Central memory CD8-positive, alpha-beta T cell (primary cell): ENCODE measurements around the gene RIPK1.
"Not testable (repeated sequence)": the region's sequence is repeated elsewhere in the genome, so short reads cannot be mapped to it uniquely, and the experiment has no call there.

Experiments
- ATAC-seq: fragments of 150-1000 bp; cut with Tn5 transposase; replicated peaks from 2 replicates; pipeline ENCODE4 v1.10.0; 2022; ENCODE audit warnings: mild to moderate bottlenecking, moderate FRiP score, moderate number of reproducible peaks; ENCODE audit not compliant: poor library complexity, severe bottlenecking; ENCODE audit errors: extremely low read depth
- DNase-seq, 2 donors: peaks; one replicate each; pipeline ENCODE4 v3.0.0; 2021; ENCODE audit warnings: low spot score in 2 of 2
- H3K27ac Mint-ChIP-seq: one replicate; pipeline ENCODE4 v1.8.0; 2022; ENCODE audit warnings: low read depth, mild to moderate bottlenecking, moderate library complexity, mixed read lengths
- H3K27me3 Mint-ChIP-seq: one replicate; pipeline ENCODE4 v1.8.0; 2022; ENCODE audit warnings: mixed read lengths
- H3K36me3 Mint-ChIP-seq: one replicate; pipeline ENCODE4 v1.8.0; 2022; ENCODE audit warnings: mild to moderate bottlenecking, moderate library complexity, mixed read lengths; ENCODE audit not compliant: insufficient read depth
- H3K4me1 Mint-ChIP-seq: one replicate; pipeline ENCODE4 v1.8.0; 2022; ENCODE audit warnings: mixed read lengths
- H3K4me3 Mint-ChIP-seq: one replicate; pipeline ENCODE4 v1.8.0; 2022; ENCODE audit warnings: mild to moderate bottlenecking, moderate library complexity, mixed read lengths
- H3K9me3 Mint-ChIP-seq: one replicate; pipeline ENCODE4 v1.8.0; 2022; ENCODE audit warnings: mixed read lengths

The RIPK1 gene

GRCh38 chr6:3033652-3034051 is 34.6 kb upstream of the RIPK1 start:
- peaks cover 5% of the 10 kb centered on the region for H3K4me1 Mint-ChIP-seq
- no peak for ATAC-seq
- H3K4me3 Mint-ChIP-seq: no peak overlapping the region
- DNase-seq: no peak
- H3K36me3 Mint-ChIP-seq: no peaks in the 10 kb centered on the region
- no peaks in the 10 kb centered on the region for H3K9me3 Mint-ChIP-seq
- no peaks in the 10 kb centered on the region for H3K27me3 Mint-ChIP-seq
- H3K27ac Mint-ChIP-seq: no peak overlapping the region

DNA sequence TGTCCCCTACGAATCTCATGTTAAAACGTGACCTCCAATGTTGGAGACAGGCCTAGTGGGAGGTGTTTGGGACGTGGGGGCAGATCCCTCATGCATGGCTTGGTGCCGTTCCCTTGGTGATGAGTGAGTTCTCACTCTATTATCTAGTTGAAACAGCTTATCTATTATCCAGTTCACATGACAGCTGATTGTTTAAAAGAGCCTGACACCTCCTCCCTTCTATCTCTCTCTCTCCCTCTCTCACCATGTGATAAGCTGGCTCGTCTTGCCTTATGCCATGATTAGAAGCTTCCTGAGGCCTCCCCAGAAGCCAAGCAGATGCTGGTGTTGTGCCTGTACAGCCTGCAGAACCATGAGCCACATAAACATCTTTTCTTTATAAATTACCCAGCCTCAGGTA is 32.9 kb upstream of the RIPK1 start:
- Mint-ChIP-seq H3K4me1 (peaks cover 5% of the 10 kb centered on the region), H3K4me3 (no peak overlapping the region), H3K27me3 (no peaks in the 10 kb centered on the region), H3K36me3 (no peaks in the 10 kb centered on the region), H3K9me3 (no peaks in the 10 kb centered on the region), H3K27ac (no peak overlapping the region)
- no peak for ATAC-seq
- no peak for DNase-seq

DNA sequence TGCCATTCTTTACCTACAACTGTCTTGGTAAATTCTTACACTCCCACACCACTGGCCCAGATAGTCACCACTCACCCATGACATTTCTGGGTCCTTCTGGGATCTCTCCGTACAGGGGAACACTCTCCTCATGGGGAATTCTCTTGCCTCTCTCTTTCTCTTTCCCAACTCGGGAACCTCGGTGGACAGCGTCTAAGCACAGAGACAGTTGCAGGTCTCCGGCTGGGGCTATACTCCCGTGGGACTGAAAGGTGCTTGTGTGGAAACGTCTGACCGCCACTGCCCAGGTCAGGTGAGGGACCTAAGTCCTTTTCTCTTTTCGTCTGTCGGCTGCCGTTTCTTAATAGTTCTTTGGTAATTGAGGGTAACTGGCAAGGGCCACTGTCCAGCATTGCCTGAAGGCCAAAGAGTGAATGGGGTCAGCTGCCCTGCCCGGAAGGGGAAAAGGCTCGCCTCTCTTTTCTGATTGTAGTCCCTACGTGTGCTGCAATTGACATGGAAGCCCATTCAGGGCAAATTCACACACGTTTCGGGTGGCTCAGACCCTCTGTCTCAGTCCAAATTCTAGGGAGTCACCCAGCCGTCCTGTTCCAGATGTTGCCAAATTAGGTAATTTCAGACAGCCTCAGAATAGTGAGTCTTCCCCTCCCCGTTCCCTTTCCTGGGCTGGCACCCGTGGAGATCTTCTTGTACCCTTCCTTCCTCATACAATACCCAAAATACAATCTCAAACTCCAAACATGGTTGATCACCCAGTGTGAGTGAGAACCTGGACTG is 31.2 kb upstream of the RIPK1 start:
- Mint-ChIP-seq H3K27ac (no peak overlapping the region), H3K9me3 (no peaks in the 10 kb centered on the region), H3K4me3 (no peak overlapping the region), H3K36me3 (no peaks in the 10 kb centered on the region), H3K27me3 (no peaks in the 10 kb centered on the region), H3K4me1 (peaks cover 5% of the 10 kb centered on the region)
- DNase-seq (no peak), ATAC-seq (no peak)

DNA sequence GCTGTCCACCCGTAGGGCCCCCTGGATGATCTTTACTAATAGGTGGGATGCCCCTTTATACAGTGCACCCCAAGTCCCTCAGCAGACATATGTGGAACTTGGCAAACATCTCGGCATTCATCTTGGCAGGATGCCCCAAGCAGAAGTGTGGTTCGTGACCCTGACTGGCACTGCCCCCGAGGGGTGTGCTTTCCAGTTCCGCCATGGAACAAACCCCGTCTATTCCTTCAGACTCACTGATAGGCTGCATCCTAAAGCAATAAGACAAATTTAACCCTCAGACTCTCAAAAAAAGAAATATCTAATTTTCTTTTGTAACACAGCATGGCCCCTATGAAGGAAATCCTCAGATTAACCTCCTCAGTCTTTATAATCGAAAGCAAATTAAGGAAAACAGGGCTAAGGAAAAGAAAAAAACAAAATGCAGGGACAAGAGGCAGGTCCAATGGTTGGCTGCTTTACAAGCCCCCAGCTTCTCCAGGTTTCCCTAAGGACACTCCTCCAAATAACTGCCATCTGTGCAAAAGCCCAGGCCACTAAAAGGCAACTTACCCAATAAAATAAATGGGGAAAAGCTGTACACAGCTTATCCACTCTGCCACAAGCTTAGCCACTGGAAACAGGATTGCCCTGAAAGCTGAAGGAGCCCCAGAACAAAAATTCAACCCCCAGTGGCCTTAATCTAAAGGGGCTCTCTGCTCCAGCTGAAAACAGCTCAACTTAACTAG is 30.5 kb upstream of the RIPK1 start:
- Mint-ChIP-seq H3K9me3 (no peaks in the 10 kb centered on the region), H3K27me3 (no peaks in the 10 kb centered on the region), H3K4me3 (no peak overlapping the region), H3K4me1 (peaks cover 5% of the 10 kb centered on the region), H3K36me3 (no peaks in the 10 kb centered on the region), H3K27ac (no peak overlapping the region)
- no peak for DNase-seq
- ATAC-seq: no peak

DNA sequence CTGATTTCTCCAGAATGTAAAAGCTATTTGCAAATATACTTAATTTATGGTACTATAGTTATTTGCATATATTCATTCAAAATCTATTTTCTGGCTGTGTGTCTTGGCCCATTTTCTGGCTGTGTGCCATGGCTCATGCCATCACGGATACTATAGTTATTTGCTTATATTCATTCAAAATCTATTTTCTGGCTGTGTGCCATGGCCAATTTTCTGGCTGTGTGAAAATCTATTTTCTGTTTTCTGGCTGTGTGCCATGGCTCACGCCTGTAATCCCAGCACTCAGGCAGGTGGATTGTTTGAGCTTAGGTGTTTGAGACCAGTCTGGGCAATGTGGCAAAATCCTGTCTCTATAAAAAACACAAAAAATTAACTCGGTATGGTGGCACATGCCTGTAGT is 28.9 kb upstream of the RIPK1 start:
- ATAC-seq (no peak), DNase-seq (no peak)
- Mint-ChIP-seq H3K27me3 (no peaks in the 10 kb centered on the region), H3K4me1 (peaks cover 5% of the 10 kb centered on the region), H3K4me3 (no peak overlapping the region), H3K27ac (no peak overlapping the region), H3K9me3 (no peaks in the 10 kb centered on the region), H3K36me3 (no peaks in the 10 kb centered on the region)

GRCh38 chr6:3041147-3041546 is 27.1 kb upstream of the RIPK1 start:
- DNase-seq (no peak), ATAC-seq (no peak)
- H3K27ac Mint-ChIP-seq: no peak overlapping the region
- H3K9me3 Mint-ChIP-seq: no peaks in the 10 kb centered on the region
- H3K4me3 Mint-ChIP-seq: no peak overlapping the region
- no peaks in the 10 kb centered on the region for H3K27me3 Mint-ChIP-seq
- no peaks in the 10 kb centered on the region for H3K36me3 Mint-ChIP-seq
- peaks cover 2% of the 10 kb centered on the region for H3K4me1 Mint-ChIP-seq

- H3K4me3 Mint-ChIP-seq: no peak overlapping the region
- ATAC-seq (no peak), DNase-seq (no peak)
- no peaks in the 10 kb centered on the region for H3K36me3 Mint-ChIP-seq
- no peaks in the 10 kb centered on the region for H3K4me1 Mint-ChIP-seq
- no peak overlapping the region for H3K27ac Mint-ChIP-seq
- no peaks in the 10 kb centered on the region for H3K9me3 Mint-ChIP-seq
- H3K27me3 Mint-ChIP-seq: no peaks in the 10 kb centered on the region
Measured at GRCh38 chr6:3041606-3042005, 26.7 kb upstream of the RIPK1 start.

- no peak for ATAC-seq
- Mint-ChIP-seq H3K4me3 (no peak overlapping the region), H3K27ac (no peak overlapping the region), H3K4me1 (no peaks in the 10 kb centered on the region), H3K36me3 (peaks cover 1% of the 10 kb centered on the region), H3K27me3 (no peaks in the 10 kb centered on the region), H3K9me3 (no peaks in the 10 kb centered on the region)
- no peak for DNase-seq
Measured at GRCh38 chr6:3045369-3045768, 22.9 kb upstream of the RIPK1 start.

DNA sequence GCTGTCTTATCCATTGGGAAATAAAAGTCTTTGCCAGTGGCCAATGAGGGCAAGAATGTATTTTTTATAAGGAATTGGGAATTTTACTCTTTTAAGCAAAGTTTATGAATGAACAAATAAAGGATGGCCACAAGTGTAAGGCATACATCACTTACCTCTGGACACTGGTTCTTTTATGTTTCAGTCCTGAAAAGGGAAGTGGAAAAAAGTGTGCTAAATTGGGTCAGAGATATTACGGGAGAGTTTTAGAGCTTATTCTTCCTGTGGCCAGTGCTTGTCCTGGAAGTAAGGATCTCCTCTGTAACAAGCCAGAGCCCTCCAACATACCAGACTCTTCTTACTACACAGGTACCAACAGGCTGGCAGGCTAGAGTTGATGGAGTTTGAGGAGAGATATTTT is 22.5 kb upstream of the RIPK1 start:
- Mint-ChIP-seq H3K4me3 (no peak overlapping the region), H3K9me3 (no peaks in the 10 kb centered on the region), H3K27ac (no peak overlapping the region), H3K4me1 (no peaks in the 10 kb centered on the region), H3K27me3 (no peaks in the 10 kb centered on the region), H3K36me3 (peaks cover 1% of the 10 kb centered on the region)
- ATAC-seq (no peak), DNase-seq (no peak)

DNA sequence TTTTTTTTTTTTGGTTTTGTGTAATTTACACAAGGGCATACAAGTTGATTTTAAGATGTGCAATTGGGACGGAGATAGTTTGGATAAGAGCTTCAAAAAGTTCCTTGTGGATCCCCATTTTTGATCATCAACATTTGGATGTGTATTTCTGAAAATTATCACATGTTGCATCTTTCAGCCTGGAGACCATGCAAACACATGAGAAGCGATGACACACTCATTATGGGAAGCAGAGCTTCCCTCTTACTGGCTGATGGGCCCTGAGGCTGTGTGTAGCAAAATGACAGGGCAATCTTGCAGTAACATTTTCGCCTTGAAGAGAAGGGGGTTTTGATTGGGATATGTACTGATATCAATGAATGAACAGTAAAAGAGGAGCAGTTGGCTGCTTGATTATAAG is 22.0 kb upstream of the RIPK1 start:
- H3K27me3 Mint-ChIP-seq: no peaks in the 10 kb centered on the region
- no peaks in the 10 kb centered on the region for H3K4me1 Mint-ChIP-seq
- DNase-seq (no peak), ATAC-seq (no peak)
- H3K4me3 Mint-ChIP-seq: no peak overlapping the region
- H3K9me3 Mint-ChIP-seq: no peaks in the 10 kb centered on the region
- peaks cover 1% of the 10 kb centered on the region for H3K36me3 Mint-ChIP-seq
- no peak overlapping the region for H3K27ac Mint-ChIP-seq

DNA sequence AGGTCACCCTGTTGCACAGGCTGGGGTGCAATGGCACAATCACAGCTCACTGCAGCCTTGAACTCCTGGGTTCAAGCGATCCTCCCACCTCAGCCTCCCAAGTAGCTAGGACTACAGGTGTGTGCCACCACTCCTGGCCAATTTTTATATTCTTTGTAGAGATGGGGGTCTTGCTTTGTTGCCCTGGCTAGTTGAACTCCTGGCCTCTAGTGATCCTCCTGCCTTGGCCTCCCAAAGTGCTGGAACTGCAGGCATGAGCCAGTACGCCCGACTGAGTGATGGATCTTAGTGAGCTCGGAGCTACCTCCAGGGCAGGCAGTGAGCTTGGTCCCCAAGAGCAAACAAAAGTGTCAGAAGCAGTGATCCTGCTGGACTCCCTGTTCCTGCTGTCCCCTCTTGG is 20.3 kb upstream of the RIPK1 start:
- not testable (repeated sequence) for H3K36me3 Mint-ChIP-seq, H3K27ac Mint-ChIP-seq, H3K9me3 Mint-ChIP-seq, H3K4me3 Mint-ChIP-seq, ATAC-seq, H3K4me1 Mint-ChIP-seq, H3K27me3 Mint-ChIP-seq, DNase-seq

- peak overlapping the region; percentile 63 for H3K4me3 Mint-ChIP-seq
- ATAC-seq (no peak), DNase-seq (no peak)
- H3K27ac Mint-ChIP-seq: peak overlapping the region; percentile 76
- H3K27me3 Mint-ChIP-seq: no peaks in the 10 kb centered on the region
- no peaks in the 10 kb centered on the region for H3K9me3 Mint-ChIP-seq
- peaks cover 12% of the 10 kb centered on the region for H3K4me1 Mint-ChIP-seq
- H3K36me3 Mint-ChIP-seq: peaks cover 6% of the 10 kb centered on the region
Measured at GRCh38 chr6:3052481-3053230, 15.6 kb upstream of the RIPK1 start.

GRCh38 chr6:3053231-3053508 is 15.1 kb upstream of the RIPK1 start:
- Mint-ChIP-seq H3K9me3 (no peaks in the 10 kb centered on the region), H3K36me3 (peaks cover 6% of the 10 kb centered on the region), H3K27me3 (no peaks in the 10 kb centered on the region), H3K4me3 (peak overlapping the region; percentile 63), H3K4me1 (peaks cover 12% of the 10 kb centered on the region), H3K27ac (peak overlapping the region; percentile 76)
- no peak for ATAC-seq
- DNase-seq: no peak
